ENCODE results near the gene PPP1R12C.
"Not testable (repeated sequence)": the region's sequence is repeated elsewhere in the genome, so short reads cannot be mapped to it uniquely, and the experiment has no call there.

Gene PPP1R12C

GRCh38 chr19:55111238-55111831 lies 6.1 kb downstream of the PPP1R12C start:
- DNase-seq (ENCODE audit: low read depth) = no peak

DNA sequence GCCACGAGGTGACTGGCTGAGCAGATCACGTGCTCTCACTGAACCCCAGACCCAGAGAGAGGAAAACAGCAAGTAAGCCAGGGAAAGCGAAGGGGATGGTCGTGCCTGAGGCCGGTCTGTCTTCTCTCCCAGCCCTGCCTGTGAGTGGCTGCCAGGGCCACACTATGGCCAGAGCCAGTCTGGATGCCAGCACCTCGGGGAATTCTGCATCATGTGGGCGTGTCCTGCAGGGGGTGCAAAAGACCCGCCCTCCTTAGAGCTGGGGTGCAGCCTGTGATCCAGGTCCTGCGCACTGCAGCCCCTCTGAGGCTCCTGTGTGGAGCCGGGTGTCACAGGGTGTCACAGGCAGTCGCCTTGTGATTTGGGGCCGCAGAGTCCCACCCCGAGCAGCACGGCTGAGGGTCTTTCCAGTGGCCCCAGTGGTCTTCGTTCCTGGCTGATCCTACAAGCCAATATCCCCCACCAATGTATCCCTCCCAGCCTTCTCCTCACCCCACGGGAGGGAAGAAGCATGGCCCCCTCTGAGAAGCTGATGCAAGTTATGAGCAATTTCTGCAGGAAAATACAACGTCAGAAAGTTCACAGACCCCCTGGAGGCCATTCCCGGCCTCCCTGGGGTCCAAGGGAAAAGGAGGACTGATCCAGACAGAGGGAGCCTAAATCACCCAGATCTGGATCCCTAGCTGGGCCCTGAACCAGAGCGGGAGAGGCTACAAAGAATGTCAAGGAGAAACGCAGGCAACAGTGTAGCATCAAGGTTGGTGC lies 7.7 kb downstream of the PPP1R12C start:
- no peak for DNase-seq (ENCODE audit: low read depth)

DNA sequence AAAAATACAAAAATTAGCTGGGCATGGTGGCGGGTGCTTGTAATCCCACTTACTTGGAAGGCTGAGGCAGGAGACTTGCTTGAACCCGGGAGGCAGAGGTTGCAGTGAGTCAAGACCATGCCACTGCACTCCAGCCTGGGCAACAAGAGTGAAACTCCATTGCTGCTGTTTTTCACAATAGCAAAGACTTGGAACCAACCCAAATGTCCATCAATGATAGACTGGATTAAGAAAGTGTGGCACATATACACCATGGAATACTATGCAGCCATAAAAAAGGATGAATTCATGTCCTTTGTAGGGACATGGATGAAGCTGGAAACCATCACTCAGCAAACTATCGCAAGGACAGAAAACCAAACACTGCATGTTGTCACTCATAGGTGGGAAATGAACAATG lies 10.2 kb downstream of the PPP1R12C start:
- DNase-seq (ENCODE audit: low read depth) = not testable (repeated sequence)

- no peak for DNase-seq (ENCODE audit: low read depth)
Measured at GRCh38 chr19:55106591-55106990, 10.8 kb downstream of the PPP1R12C start.

- no peak for DNase-seq (ENCODE audit: low read depth)
Measured at GRCh38 chr19:55105237-55105636, 12.2 kb downstream of the PPP1R12C start.

DNA sequence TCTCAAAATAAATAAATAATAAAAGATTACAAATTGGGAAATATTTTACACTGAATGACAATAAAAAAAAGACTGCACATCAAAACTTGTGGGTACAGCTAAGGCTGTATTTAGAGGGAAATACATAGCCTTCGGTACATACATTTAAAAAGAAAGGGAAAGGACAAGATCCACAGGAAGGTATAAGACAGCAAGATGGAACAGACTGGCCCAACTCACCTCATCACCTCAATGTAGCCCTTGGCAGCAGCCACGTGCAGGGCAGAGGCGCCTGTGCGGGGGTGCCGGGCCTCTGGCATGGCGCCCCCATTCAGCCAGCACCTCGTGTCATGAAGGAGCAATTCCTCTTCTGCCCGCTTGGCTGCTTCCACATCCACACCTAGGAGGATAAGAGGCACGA lies 14.2 kb downstream of the PPP1R12C start:
- no peak for DNase-seq (ENCODE audit: low read depth)

DNA sequence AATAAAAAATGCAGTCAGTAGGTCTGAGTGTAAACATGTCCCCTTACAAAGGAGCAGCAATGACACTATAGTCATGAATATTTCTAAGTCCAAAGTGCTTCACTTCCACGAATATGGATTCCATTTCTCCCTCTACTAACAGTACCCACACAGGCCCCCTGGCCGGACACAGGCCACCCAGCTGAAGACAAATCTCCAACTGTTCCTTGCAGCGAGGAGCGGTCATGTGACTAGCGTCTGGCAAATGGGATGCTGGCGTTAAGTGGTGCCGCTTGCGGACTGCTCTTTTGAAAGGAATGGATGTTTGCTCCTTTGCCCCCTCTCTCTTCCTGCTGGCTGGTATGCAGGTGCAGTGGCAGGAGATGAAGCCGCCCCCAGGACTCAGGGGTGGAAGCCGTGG lies 16.2 kb downstream of the PPP1R12C start:
- DNase-seq (ENCODE audit: low read depth) = no peak

DNA sequence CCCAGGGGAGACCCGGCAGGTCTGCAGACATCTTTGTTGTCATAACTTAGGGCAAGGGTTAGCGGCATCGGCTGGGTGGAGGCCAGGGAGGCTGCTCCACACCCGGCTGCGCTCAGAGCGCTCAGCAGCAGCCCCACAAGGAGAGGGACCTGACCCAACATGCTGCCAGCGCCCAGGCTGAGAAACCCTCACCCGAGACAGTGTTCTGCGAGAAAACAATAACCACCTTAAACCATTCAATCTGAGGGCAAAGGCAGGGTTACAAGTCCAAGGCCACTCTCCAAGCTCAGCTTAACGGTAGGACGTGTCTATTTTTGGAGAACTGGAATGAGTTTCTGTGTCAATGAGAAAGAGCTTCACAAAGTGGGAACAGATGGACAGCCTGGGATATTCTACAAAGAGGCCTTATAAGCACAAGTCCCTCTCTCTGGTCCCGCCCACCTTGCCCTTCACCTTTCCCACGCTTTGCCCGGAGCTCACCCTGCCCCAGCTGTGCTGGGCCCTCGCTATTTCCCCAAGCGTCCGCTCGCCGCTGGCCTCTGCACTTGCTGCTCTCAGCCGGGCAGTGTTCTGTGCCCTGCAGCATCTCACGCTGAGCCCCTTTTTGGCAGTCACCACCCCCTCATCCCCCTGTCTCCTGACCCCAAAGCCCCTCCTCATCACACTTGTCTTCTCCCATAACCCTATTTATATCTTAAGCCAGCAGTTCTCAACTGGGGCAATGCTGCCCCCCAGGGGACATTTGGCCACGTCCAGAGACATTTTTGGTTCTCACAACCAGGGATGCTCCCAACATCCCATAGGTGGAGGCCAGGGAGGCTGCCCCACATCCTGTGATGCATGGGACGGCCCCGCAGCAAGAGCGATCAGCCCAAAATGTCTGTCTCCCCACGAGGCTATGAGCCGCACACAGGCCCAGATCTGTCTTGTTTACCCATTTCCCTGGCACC lies 17.6 kb downstream of the PPP1R12C start:
- no peak for DNase-seq (ENCODE audit: low read depth)

GRCh38 chr19:55098716-55099556 lies 18.5 kb downstream of the PPP1R12C start:
- DNase-seq (ENCODE audit: low read depth) = no peak

DNA sequence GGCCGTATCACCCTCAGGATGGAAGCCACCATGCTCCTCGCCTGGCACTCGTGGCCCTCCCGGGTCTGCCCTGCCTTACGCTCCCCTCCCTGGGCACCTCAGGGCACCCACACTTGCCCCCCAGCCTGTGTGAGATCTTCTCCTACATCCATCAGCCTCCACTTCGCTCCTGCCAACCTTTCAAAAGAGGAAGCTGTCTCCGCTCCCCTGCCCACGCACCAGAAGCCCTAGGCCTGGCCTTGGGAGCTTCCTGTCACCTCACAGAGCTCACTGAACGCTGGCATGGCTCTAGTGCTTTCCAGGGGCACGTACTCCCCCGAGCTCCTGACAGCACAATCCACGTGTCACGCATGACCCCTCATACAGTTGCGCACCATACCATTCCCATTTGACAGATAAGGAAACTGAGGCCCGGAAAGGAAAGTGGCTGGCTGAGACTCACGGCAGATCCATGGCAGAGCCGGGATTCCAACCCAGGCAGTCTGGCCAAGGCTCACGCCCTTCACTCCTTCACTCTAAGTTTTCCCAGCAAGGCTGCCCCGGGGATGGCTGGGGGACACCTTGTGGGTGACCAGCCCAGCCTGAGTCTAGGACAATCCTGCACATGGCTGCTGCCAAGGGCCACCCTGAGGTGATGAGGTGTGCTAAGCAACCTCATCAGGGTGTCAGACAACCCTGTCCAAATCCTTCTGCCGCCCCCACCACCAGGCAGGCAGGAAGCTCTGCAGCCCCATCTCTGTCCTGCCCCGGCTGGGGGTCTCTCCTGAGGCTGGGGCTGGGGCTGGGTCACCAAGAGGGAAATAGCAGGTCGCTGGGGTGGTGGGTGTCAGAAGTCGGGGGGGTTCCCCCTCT lies 19.3 kb downstream of the PPP1R12C start:
- DNase-seq (ENCODE audit: low read depth) = no peak

DNA sequence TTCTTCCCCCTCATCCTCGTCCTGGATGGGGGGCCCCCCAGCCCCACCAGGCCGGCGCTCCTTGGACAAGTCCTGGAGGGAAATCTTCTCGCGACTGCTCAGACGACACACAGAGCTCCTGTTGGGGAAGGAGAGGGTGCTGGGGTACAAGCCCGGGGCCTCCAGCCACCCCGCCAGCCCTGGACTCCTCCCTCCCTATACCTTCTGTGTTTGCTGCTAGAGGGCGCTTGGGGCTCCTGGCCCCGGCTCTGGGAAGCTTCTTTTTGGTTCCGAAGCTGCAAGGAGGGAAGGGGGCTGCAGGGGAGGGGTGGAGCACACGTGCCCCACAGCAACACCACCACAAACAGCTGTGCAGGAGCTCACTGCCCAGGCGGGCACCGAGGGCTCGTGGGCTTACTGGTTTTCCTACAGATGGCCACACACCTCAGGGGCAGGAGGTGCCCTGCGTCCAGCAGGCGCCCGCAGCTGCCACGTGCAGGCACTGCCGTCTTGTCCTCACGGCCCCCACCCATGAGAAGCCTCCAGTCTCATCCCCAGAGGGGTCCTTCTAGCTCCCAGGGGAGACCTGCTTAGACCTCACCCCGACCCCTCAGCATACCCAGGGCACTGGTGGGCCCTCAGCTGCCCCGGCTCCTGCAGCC lies 21.3 kb downstream of the PPP1R12C start:
- no peak for DNase-seq (ENCODE audit: low read depth)

GRCh38 chr19:55095260-55096060 lies 22.0 kb downstream of the PPP1R12C start:
- DNase-seq (ENCODE audit: low read depth) = no peak

GRCh38 chr19:55094456-55095259 lies 22.8 kb downstream of the PPP1R12C start:
- DNase-seq (ENCODE audit: low read depth) = no peak

- no peak for DNase-seq (ENCODE audit: low read depth)
Measured at GRCh38 chr19:55092423-55093318, 24.8 kb downstream of the PPP1R12C start.

GRCh38 chr19:55091955-55092354 lies 25.5 kb downstream of the PPP1R12C start:
- DNase-seq (ENCODE audit: low read depth) = no peak

DNA sequence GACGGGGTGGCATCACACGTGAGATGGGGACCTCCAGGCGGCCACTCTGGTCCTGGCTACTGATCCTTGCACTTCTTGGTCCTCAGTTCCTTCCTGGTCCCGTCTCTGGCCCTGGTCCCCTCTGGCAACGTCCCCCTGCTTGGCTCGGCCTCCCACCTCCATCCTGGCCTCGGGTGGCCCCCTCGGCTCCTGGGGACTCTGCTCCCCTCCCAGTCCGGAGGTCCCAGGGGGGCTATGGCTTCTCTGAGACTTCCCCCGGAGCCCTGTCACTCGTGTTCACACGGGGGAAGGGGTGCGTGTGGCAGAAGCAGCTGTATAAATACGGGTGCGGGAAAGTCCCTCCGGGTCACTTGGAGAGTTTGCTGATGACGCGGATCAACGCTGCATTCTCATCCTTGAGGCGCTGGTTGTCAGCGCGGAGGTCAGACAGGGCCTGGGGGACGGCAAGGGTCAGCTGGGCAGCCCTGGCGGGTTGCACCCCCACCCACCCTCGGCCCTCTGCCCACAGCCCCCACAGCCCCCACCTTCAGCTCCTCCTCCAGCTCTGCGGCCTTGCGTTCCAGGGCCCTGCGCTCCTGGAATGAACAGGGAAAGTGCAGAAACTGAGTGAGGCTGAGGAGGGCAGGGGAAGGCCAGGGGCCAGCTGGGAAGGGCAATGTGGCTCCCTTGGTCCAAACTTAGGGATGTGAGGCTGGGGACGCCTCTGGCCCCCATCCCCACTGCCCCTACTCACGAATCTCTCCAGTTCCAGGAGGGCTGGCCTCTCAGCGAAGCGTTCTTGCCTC lies 26.1 kb downstream of the PPP1R12C start:
- no peak for DNase-seq (ENCODE audit: low read depth)

GRCh38 chr19:55090564-55090963 lies 26.9 kb downstream of the PPP1R12C start:
- no peak for DNase-seq (ENCODE audit: low read depth)

All from stimulated activated CD8-positive, alpha-beta memory T cell treated with anti-CD3 and anti-CD28 coated beads, Interleukin-12 subunit alpha, Interleukin-12 subunit beta, amount 100 ng/mL, for 4 hours (primary cell).